ENCODE measurements around the gene ENTREP3. TPM values are rescaled to one million over a fixed set of nuclear protein-coding genes. Genes with fewer than 3 reads are reported as not detected.

ENTREP3 gene
- total and polyA plus RNA-seq, 2 donors (not counting 3 experiments of a cell fraction or from before 2014, with no cell fraction given): 27.4 to 62.7 TPM

DNA sequence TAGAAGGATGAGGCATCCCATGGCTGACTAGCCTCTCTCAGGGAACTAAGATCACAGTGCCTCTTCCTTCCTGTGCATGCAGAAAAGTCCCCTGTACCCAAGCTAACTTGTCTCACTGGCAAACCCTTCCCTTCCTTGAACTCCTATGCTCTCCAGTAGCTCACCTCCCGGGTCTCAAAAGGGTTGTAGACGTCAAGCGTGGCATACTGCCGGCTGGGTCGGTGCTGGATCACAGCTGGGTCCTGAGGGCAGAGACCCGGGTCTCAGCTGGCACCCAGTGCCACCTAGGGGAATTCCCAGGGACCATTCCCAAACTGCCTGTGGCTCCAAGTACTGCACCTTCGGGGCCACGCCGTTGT, 6.2 kb upstream of the ENTREP3 start:
- H3K36me3 ChIP-seq (ENCODE audit: control insufficient read depth in 2 of 2, extremely low read depth in 1 of 2, insufficient read depth in 2 of 2, low read length in 2 of 2): peaks cover 4 to 25% of the 10 kb centered on the region in 2 experiments
- peak overlapping the region; percentile 47 for H2AFZ ChIP-seq (ENCODE audit: low read depth, low read length)
- H3K27me3 ChIP-seq (ENCODE audit: control insufficient read depth in 2 of 2, insufficient read depth in 2 of 2, low read length in 2 of 2): no peaks in the 10 kb centered on the region
- peak overlapping the region; percentile 76 for H3K4me2 ChIP-seq (ENCODE audit: insufficient read depth, low read length)
- H3K4me3 ChIP-seq (replicated peaks in 1 of 3; ENCODE audit: insufficient read depth in 1 of 3, low read depth in 1 of 3, low read length in 3 of 3): peak overlapping the region; percentile 51 to 74 (median 64)
- H3K9me3 ChIP-seq (replicated peaks; ENCODE audit: control insufficient read depth, insufficient read depth, low read length): no peaks in the 10 kb centered on the region
- no peaks in the 10 kb centered on the region for H4K20me1 ChIP-seq (replicated peaks; ENCODE audit: control insufficient read depth, extremely low read depth, insufficient read depth, low read length)
- ChIA-PET CTCF (interaction anchor here (1.0 to 1.9 kb wide), 6 partner anchors 11 to 387 kb away, joined by 4 to 18 read pairs (median 4); partner anchors contain the start of genes CLK2 and HCN3), POLR2A (no interaction called here)
- DNase-seq (ENCODE audit: low read depth, low spot score): peak; percentile 12
- peak overlapping the region; percentile 61 for H3K9ac ChIP-seq (replicated peaks; ENCODE audit: extremely low read depth, insufficient read depth, low read length)
- H3K27ac ChIP-seq (ENCODE audit: insufficient read depth, low read depth, low read length): peak overlapping the region; percentile 6
- no peaks in the 10 kb centered on the region for H3K9me1 ChIP-seq (replicated peaks; ENCODE audit: control insufficient read depth, extremely low read depth, insufficient read depth, low read length)
- no peak for FAIRE-seq
- H3K4me1 ChIP-seq (ENCODE audit: control insufficient read depth, extremely low read depth, insufficient read depth, low read length): peaks cover 8% of the 10 kb centered on the region
- peaks cover 17% of the 10 kb centered on the region for H3K79me2 ChIP-seq (ENCODE audit: control insufficient read depth, insufficient read depth, low read length)
- no TSS peak for BruUV-seq (replicated peaks)
- TF ChIP-seq JUN (IDR thresholded peaks at IDR 0.05; ENCODE audit: borderline replicate concordance, insufficient read depth, insufficient read length, low read depth): no peak
- TF ChIP-seq EZH2 (IDR thresholded peaks at IDR 0.05; ENCODE audit: borderline replicate concordance, low read depth, low read length, severe bottlenecking): no peak
- TF ChIP-seq POLR2A (IDR thresholded peaks at IDR 0.05; ENCODE audit: low read depth, low read length): no peak
- TF ChIP-seq, protein P1, sequence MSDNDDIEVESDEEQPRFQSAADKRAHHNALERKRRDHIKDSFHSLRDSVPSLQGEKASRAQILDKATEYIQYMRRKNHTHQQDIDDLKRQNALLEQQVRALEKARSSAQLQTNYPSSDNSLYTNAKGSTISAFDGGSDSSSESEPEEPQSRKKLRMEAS (IDR thresholded peaks at IDR 0.05; ENCODE audit: insufficient read depth, insufficient read length): no peak
- TF ChIP-seq, protein P2, sequence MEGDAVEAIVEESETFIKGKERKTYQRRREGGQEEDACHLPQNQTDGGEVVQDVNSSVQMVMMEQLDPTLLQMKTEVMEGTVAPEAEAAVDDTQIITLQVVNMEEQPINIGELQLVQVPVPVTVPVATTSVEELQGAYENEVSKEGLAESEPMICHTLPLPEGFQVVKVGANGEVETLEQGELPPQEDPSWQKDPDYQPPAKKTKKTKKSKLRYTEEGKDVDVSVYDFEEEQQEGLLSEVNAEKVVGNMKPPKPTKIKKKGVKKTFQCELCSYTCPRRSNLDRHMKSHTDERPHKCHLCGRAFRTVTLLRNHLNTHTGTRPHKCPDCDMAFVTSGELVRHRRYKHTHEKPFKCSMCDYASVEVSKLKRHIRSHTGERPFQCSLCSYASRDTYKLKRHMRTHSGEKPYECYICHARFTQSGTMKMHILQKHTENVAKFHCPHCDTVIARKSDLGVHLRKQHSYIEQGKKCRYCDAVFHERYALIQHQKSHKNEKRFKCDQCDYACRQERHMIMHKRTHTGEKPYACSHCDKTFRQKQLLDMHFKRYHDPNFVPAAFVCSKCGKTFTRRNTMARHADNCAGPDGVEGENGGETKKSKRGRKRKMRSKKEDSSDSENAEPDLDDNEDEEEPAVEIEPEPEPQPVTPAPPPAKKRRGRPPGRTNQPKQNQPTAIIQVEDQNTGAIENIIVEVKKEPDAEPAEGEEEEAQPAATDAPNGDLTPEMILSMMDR (IDR thresholded peaks at IDR 0.05; ENCODE audit: extremely low read depth in 1 of 2, insufficient read depth in 1 of 2, low read depth in 1 of 2, low read length in 2 of 2): no peak
- TF ChIP-seq MYC (IDR thresholded peaks at IDR 0.05; ENCODE audit: low read depth, low read length): no peak
- no peak for TF ChIP-seq GATA2 (IDR thresholded peaks at IDR 0.05; ENCODE audit: insufficient read depth, insufficient read length, low read depth, low read length)
- no peak for TF ChIP-seq POLR2AphosphoS5 (IDR thresholded peaks at IDR 0.05; ENCODE audit: insufficient read depth, low read depth, low read length)
- no peak for TF ChIP-seq FOS (IDR thresholded peaks at IDR 0.05; ENCODE audit: borderline replicate concordance, insufficient read depth, low read length)
- intact Hi-C loops (cut with micrococcal nuclease): no loop called here
- dilution Hi-C loops (cut with MboI; ENCODE audit: extremely low pct_ligation_motif_present, low sequenced_read_pairs): no loop called here

All from endothelial cell of umbilical vein (primary cell).